ENCODE measurements around the gene SND1.

DNA sequence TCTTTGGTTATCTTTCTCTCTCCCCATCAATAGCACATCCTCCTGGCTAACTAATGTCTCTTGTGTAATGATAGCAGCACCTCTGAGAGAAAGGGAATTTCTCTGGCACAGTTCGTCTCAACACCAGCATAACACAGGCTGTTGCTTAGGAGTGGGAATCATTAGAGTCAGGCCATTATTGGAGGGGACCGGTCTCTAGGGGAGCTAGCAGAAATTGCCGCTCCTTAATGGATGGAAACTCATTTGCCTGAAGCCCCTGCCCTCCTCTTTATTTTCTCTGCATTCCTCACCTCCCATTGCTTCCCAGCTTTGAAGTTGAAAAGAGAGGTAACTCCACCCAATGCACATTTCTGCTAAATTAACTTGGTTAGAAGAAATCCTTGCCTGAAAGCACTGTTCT, 367.3 kb downstream of the SND1 start:
- TF ChIP-seq POLR2A (IDR thresholded peaks at IDR 0.05; ENCODE audit: low read length) (no peak), GATA1 (IDR thresholded peaks at IDR 0.05; ENCODE audit: low read depth, low read length) (no peak)

Measured in erythroblast (primary cell).